MCF 10A (cell line): ENCODE data around the gene ORC2. TPM values are rescaled to one million over a fixed set of nuclear protein-coding genes. Genes with fewer than 3 reads are reported as not detected.

Source experiments
- BruUV-seq: library from RNA; stranded (reverse); fragments of 400-500 nt; replicated peaks from 2 replicates; lab custom pipeline; 2021; lab: Mats Ljungman, UMichigan
- CTCF ChIA-PET: fragments of 300-600 bp; sonication (Branson Sonifier 250); formaldehyde crosslinking; extraction: SDS; loops from one replicate; lab custom pipeline; 2021; ENCODE audit warnings: antibody characterized with exemption, inconsistent platforms; lab: Yijun Ruan, JAX
- POLR2A ChIA-PET: fragments of 300-600, 350-650 bp; sonication (Branson Sonifier 250); formaldehyde crosslinking; extraction: SDS; loops from one replicate; lab custom pipeline; 2020; ENCODE audit warnings: antibody characterized with exemption, inconsistent platforms; lab: Yijun Ruan, JAX
- DNase-seq: peaks from one replicate; pipeline ENCODE4 v3.0.0-alpha.2; 2018; ENCODE audit not compliant: unreplicated experiment
- H3K27ac Mint-ChIP-seq: one replicate; pipeline ENCODE4 v1.8.0; 2022; ENCODE audit warnings: mild to moderate bottlenecking, low read depth, mixed read lengths; ENCODE audit not compliant: unreplicated experiment
- H3K27me3 Mint-ChIP-seq: one replicate; pipeline ENCODE4 v1.8.0; 2022; ENCODE audit warnings: mixed read lengths; ENCODE audit not compliant: insufficient read depth, unreplicated experiment
- H3K36me3 Mint-ChIP-seq: one replicate; pipeline ENCODE4 v1.8.0; 2022; ENCODE audit warnings: mild to moderate bottlenecking, moderate library complexity, mixed read lengths; ENCODE audit not compliant: insufficient read depth, unreplicated experiment
- H3K4me1 Mint-ChIP-seq: one replicate; pipeline ENCODE4 v1.8.0; 2022; ENCODE audit warnings: mixed read lengths; ENCODE audit not compliant: insufficient read depth, unreplicated experiment
- H3K4me3 Mint-ChIP-seq: one replicate; pipeline ENCODE4 v1.8.0; 2022; ENCODE audit warnings: mild to moderate bottlenecking, moderate library complexity, mixed read lengths; ENCODE audit not compliant: unreplicated experiment
- H3K9me3 Mint-ChIP-seq: one replicate; pipeline ENCODE4 v1.8.0; 2022; ENCODE audit warnings: mixed read lengths; ENCODE audit not compliant: unreplicated experiment
- CTCF ChIP-seq: fragments of 200-600 bp; IDR thresholded peaks from one replicate; pipeline ENCODE4 v1.8.0; 2022; ENCODE audit warnings: antibody characterized with exemption, mild to moderate bottlenecking; ENCODE audit not compliant: unreplicated experiment
- intact Hi-C: fragments of 100-400 bp; cut with micrococcal nuclease; formaldehyde crosslinking; loops from 2 replicates; pipeline ENCODE4 v1.14.1; 2022
- total RNA-seq: library from RNA; stranded (reverse); gene quantifications from 2 replicates; pipeline ENCODE4 v1.2.3, GENCODE V29; 2022

The ORC2 gene
- total RNA-seq, 1 experiment from 2014 or later, result 54.4 TPM

GRCh38 chr2:201006704-201007103 is 43.2 kb upstream of the ORC2 start:
- Mint-ChIP-seq H3K36me3 (peaks cover 70% of the 10 kb centered on the region), H3K4me1 (no peaks in the 10 kb centered on the region), H3K4me3 (no peak overlapping the region), H3K9me3 (no peaks in the 10 kb centered on the region), H3K27me3 (no peaks in the 10 kb centered on the region), H3K27ac (no peak overlapping the region)
- no TSS peak for BruUV-seq
- intact Hi-C loops, result no loop called here
- no peak for DNase-seq
- ChIA-PET POLR2A (no interaction called here), CTCF (no interaction called here)
- no peak for TF ChIP-seq CTCF

- no peak for TF ChIP-seq CTCF
- H3K9me3 Mint-ChIP-seq, result no peaks in the 10 kb centered on the region
- no peaks in the 10 kb centered on the region for H3K27me3 Mint-ChIP-seq
- DNase-seq, result no peak
- H3K27ac Mint-ChIP-seq, result no peak overlapping the region
- POLR2A ChIA-PET, result no interaction called here
- H3K4me1 Mint-ChIP-seq, result no peaks in the 10 kb centered on the region
- intact Hi-C loops, result no loop called here
- no peak overlapping the region for H3K4me3 Mint-ChIP-seq
- no TSS peak for BruUV-seq
- peaks cover 73% of the 10 kb centered on the region for H3K36me3 Mint-ChIP-seq
- CTCF ChIA-PET, result interaction anchor here (0.7 to 1.9 kb wide), 3 partner anchors 35 to 154 kb away, joined by 3 to 7 read pairs (median 4); no protein-coding TSS in a partner anchor
Observed at GRCh38 chr2:201004370-201004769, 40.9 kb upstream of the ORC2 start.

- POLR2A ChIA-PET, result interaction anchor here (0.5 kb wide), 1 partner anchor 27 kb away, joined by 3 read pairs; no protein-coding TSS in a partner anchor
- Mint-ChIP-seq H3K27me3 (no peaks in the 10 kb centered on the region), H3K4me1 (no peaks in the 10 kb centered on the region), H3K27ac (no peak overlapping the region), H3K36me3 (peaks cover 51% of the 10 kb centered on the region), H3K4me3 (no peak overlapping the region), H3K9me3 (no peaks in the 10 kb centered on the region)
- CTCF ChIA-PET, result no interaction called here
- no TSS peak for BruUV-seq
- intact Hi-C loops, result no loop called here
- DNase-seq, result no peak
- no peak for TF ChIP-seq CTCF
Observed at GRCh38 chr2:200993097-200993496, 29.6 kb upstream of the ORC2 start.

GRCh38 chr2:200987137-200987536 is 23.7 kb upstream of the ORC2 start:
- H3K27ac Mint-ChIP-seq, result no peak overlapping the region
- CTCF ChIA-PET, result interaction anchor here (0.6 to 2.1 kb wide), 3 partner anchors 21 to 82 kb away, joined by 3 to 5 read pairs (median 4); no protein-coding TSS in a partner anchor
- BruUV-seq, result no TSS peak
- peaks cover 28% of the 10 kb centered on the region for H3K36me3 Mint-ChIP-seq
- TF ChIP-seq CTCF, result no peak
- no peak overlapping the region for H3K4me3 Mint-ChIP-seq
- no peak for DNase-seq
- POLR2A ChIA-PET, result interaction anchor here (1.0 kb wide), 1 partner anchor 82 kb away, joined by 4 read pairs; no protein-coding TSS in a partner anchor
- no peaks in the 10 kb centered on the region for H3K9me3 Mint-ChIP-seq
- H3K4me1 Mint-ChIP-seq, result no peaks in the 10 kb centered on the region
- H3K27me3 Mint-ChIP-seq, result no peaks in the 10 kb centered on the region
- intact Hi-C loops, result no loop called here
